H9 (cell line): ENCODE data around the gene ATP13A2. TPM values are rescaled to one million over a fixed set of nuclear protein-coding genes. Genes with fewer than 3 reads are reported as not detected.

Experiments used
- DNase-seq: peaks from one replicate; pipeline ENCODE4 v3.0.0-alpha.2; 2017
- H2AFZ ChIP-seq: one replicate; pipeline ENCODE4 v1.6.1; 2013; ENCODE audit warnings: mild to moderate bottlenecking, low read length, control low read depth, moderate library complexity
- H2AK5ac ChIP-seq: 2 replicates; pipeline ENCODE4 v1.6.1; 2013; ENCODE audit warnings: low read length, control low read depth, mixed read lengths; ENCODE audit not compliant: insufficient read length
- H2BK120ac ChIP-seq: one replicate; pipeline ENCODE4 v1.6.1; 2013; ENCODE audit warnings: low read depth, mild to moderate bottlenecking, low read length, control low read depth, inconsistent platforms; ENCODE audit not compliant: poor library complexity, severe bottlenecking
- H2BK12ac ChIP-seq: 2 replicates; pipeline ENCODE4 v1.6.1; 2013; ENCODE audit warnings: low read length, control low read depth, mixed read lengths, low read depth; ENCODE audit not compliant: insufficient read length
- H2BK15ac ChIP-seq: 2 replicates; pipeline ENCODE4 v1.6.1; 2013; ENCODE audit warnings: low read depth, low read length, control low read depth
- H2BK20ac ChIP-seq: one replicate; pipeline ENCODE4 v1.6.1; 2013; ENCODE audit warnings: low read depth, mild to moderate bottlenecking, low read length, control low read depth, inconsistent platforms; ENCODE audit not compliant: poor library complexity, severe bottlenecking
- H2BK5ac ChIP-seq: 2 replicates; pipeline ENCODE4 v1.6.1; 2013; ENCODE audit warnings: low read length, control low read depth, mixed read lengths; ENCODE audit not compliant: insufficient read length
- H3K14ac ChIP-seq: 2 replicates; pipeline ENCODE4 v1.6.1; 2013; ENCODE audit warnings: low read length, control low read depth; ENCODE audit not compliant: insufficient read depth
- H3K18ac ChIP-seq: 2 replicates; pipeline ENCODE4 v1.6.1; 2013; ENCODE audit warnings: low read depth, mild to moderate bottlenecking, mixed read lengths, low read length, control low read depth; ENCODE audit not compliant: insufficient read length
- H3K23ac ChIP-seq: 2 replicates; pipeline ENCODE4 v1.6.1; 2013; ENCODE audit warnings: low read length, control low read depth, mixed read lengths, low read depth; ENCODE audit not compliant: insufficient read length
- H3K23me2 ChIP-seq: 2 replicates; pipeline ENCODE4 v1.6.1; 2013; ENCODE audit warnings: low read depth, mild to moderate bottlenecking, mixed read lengths, low read length, control low read depth; ENCODE audit not compliant: insufficient read length, poor library complexity, severe bottlenecking
- H3K27ac ChIP-seq: 2 replicates; pipeline ENCODE4 v1.5.1; 2013; ENCODE audit warnings: low read length, control low read depth, mixed read lengths, low read depth; ENCODE audit not compliant: insufficient read length
- H3K27me3 ChIP-seq: 2 replicates; pipeline ENCODE4 v1.6.1; 2013; ENCODE audit warnings: low read length, control low read depth, inconsistent platforms; ENCODE audit not compliant: insufficient read depth
- H3K4ac ChIP-seq: 2 replicates; pipeline ENCODE4 v1.6.1; 2013; ENCODE audit warnings: low read depth, mild to moderate bottlenecking, control low read depth, inconsistent platforms, low read length, moderate library complexity
- H3K4me1 ChIP-seq: 2 replicates; pipeline ENCODE4 v1.6.1; 2013; ENCODE audit warnings: low read length, control low read depth, inconsistent platforms; ENCODE audit not compliant: insufficient read depth
- H3K4me2 ChIP-seq: 2 replicates; pipeline ENCODE4 v1.6.1; 2013; ENCODE audit warnings: low read length, control low read depth, mixed read lengths; ENCODE audit not compliant: insufficient read length, insufficient read depth
- H3K56ac ChIP-seq: 2 replicates; pipeline ENCODE4 v1.6.1; 2013; ENCODE audit warnings: low read depth, mild to moderate bottlenecking, mixed read lengths, low read length, control low read depth; ENCODE audit not compliant: insufficient read length
- H3K79me1 ChIP-seq: 2 replicates; pipeline ENCODE4 v1.6.1; 2013; ENCODE audit warnings: low read depth, mild to moderate bottlenecking, moderate library complexity, low read length, control low read depth, inconsistent platforms; ENCODE audit not compliant: insufficient read depth, poor library complexity, severe bottlenecking
- H3K79me2 ChIP-seq: 2 replicates; pipeline ENCODE4 v1.6.1; 2013; ENCODE audit warnings: low read length, control low read depth, inconsistent platforms; ENCODE audit not compliant: insufficient read depth
- H3K9ac ChIP-seq: 2 replicates; pipeline ENCODE4 v1.6.1; 2013; ENCODE audit warnings: low read length, control low read depth, mixed read lengths; ENCODE audit not compliant: insufficient read length; ENCODE audit errors: extremely low read depth
- H3K9me3 ChIP-seq: one replicate; pipeline ENCODE4 v1.6.1; 2013; ENCODE audit warnings: low read depth, low read length, inconsistent platforms; ENCODE audit not compliant: control insufficient read depth
- H3T11ph ChIP-seq: one replicate; pipeline ENCODE4 v1.6.1; 2013; ENCODE audit warnings: mild to moderate bottlenecking, low read length, control low read depth, inconsistent platforms
- H4K20me1 ChIP-seq: one replicate; pipeline ENCODE4 v1.6.1; 2013; ENCODE audit not compliant: control insufficient read depth, insufficient read length, insufficient read depth
- H4K5ac ChIP-seq: 2 replicates; pipeline ENCODE4 v1.6.1; 2013; ENCODE audit warnings: low read depth, mild to moderate bottlenecking, mixed read lengths, low read length, control low read depth; ENCODE audit not compliant: insufficient read length
- H4K8ac ChIP-seq: replicated peaks from 2 replicates; pipeline ENCODE4 v1.6.1; 2013; ENCODE audit warnings: low read length, control low read depth, mixed read lengths, low read depth; ENCODE audit not compliant: insufficient read length
- H4K91ac ChIP-seq: 2 replicates; pipeline ENCODE4 v1.6.1; 2013; ENCODE audit warnings: low read depth, mild to moderate bottlenecking, moderate library complexity, mixed read lengths, low read length, control low read depth; ENCODE audit not compliant: insufficient read length
- H3K27ac Mint-ChIP-seq, 3 experiments: 2 replicates in 2 of 3; 3 replicates in 1 of 3; pipeline ENCODE4 v1.8.0; 2020 to 2021; ENCODE audit warnings: mixed read lengths in 3 of 3, mild to moderate bottlenecking in 1 of 3, moderate library complexity in 1 of 3
- H3K27me3 Mint-ChIP-seq: 2 replicates; pipeline ENCODE4 v1.8.0; 2021; ENCODE audit warnings: low read depth, mild to moderate bottlenecking, moderate library complexity, mixed read lengths
- H3K36me3 Mint-ChIP-seq, 3 experiments: 2 replicates in 2 of 3; 3 replicates in 1 of 3; pipeline ENCODE4 v1.8.0; 2020 to 2021; ENCODE audit warnings: low read depth in 3 of 3, mixed read lengths in 3 of 3; ENCODE audit not compliant: insufficient read depth in 1 of 3
- H3K4me1 Mint-ChIP-seq, 2 experiments: 2 replicates each; pipeline ENCODE4 v1.8.0; 2020; ENCODE audit warnings: mixed read lengths in 2 of 2
- H3K4me3 Mint-ChIP-seq, 2 experiments: 2 replicates in 1 of 2; 3 replicates in 1 of 2; pipeline ENCODE4 v1.8.0; 2020 to 2021; ENCODE audit warnings: mild to moderate bottlenecking in 2 of 2, mixed read lengths in 2 of 2, moderate library complexity in 1 of 2
- H3K9me3 Mint-ChIP-seq, 2 experiments: 2 replicates in 1 of 2; 3 replicates in 1 of 2; pipeline ENCODE4 v1.8.0; 2020; ENCODE audit warnings: mild to moderate bottlenecking in 2 of 2, mixed read lengths in 2 of 2, moderate library complexity in 1 of 2
- WGBS: extraction: QIAGEN DNeasy Blood & Tissue Kit; methylation state at CpG from one replicate; pipeline ENCODE4 v1.1.7; 2013; ENCODE audit warnings: missing lambda C conversion rate, low lambda C conversion rate, mixed read lengths; ENCODE audit not compliant: insufficient read length; ENCODE audit errors: extremely low coverage; 5-methylcytosine and 5-hydroxymethylcytosine counted together
- total RNA-seq: library from RNA; stranded (reverse); gene quantifications from 2 replicates; pipeline ENCODE4 v1.2.1, GENCODE V29; 2021
- TF ChIP-seq, protein P1 (sequence below): fragments of 200-600 bp; sonication (generic); conservative IDR thresholded peaks from 3 replicates; pipeline ENCODE4 v1.8.0; 2021; ENCODE audit warnings: antibody characterized with exemption, mild to moderate bottlenecking

Gene ATP13A2
- total RNA-seq, 1 experiment from 2014 or later: 53.6 TPM

DNA sequence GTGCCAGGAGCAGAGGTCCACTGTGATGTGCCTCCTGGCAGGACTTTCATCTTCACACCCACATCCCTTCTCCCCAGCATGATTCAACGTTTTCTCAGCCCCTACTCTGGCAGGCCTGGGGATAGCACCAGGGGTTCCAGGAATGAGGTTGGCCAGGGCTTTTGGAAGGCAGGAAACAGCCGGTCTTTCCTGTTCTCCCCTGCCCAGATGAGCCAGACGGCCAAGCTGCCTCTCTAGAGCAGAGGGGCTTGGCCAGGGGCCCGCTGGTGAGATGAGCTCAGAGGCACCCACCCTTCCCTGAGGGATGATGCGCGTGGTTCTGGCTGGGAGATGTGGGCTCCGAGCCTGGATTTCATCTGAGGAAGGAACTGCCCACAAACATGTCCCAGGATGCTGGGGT is 27.0 kb downstream of the ATP13A2 start:
- DNase-seq: no peak
- Histone ChIP-seq H3K4ac (no peak overlapping the region), H2BK12ac (no peak overlapping the region), H3K23ac (no peak overlapping the region), H2AFZ (no peak overlapping the region), H3K14ac (no peak overlapping the region), H3K79me1 (no peaks in the 10 kb centered on the region), H2BK120ac (no peak overlapping the region), H2BK20ac (no peak overlapping the region), H3K4me2 (no peak overlapping the region), H4K5ac (no peak overlapping the region), H2BK5ac (no peak overlapping the region), H4K20me1 (no peaks in the 10 kb centered on the region), H4K91ac (no peak overlapping the region), H3K56ac (no peak overlapping the region), H3K27me3 (no peaks in the 10 kb centered on the region), H3K27ac (no peak overlapping the region), H3K23me2 (peaks cover 2% of the 10 kb centered on the region), H3K9ac (no peak overlapping the region), H3K4me1 (no peaks in the 10 kb centered on the region), H2AK5ac (no peak overlapping the region), H3K9me3 (no peaks in the 10 kb centered on the region), H3T11ph (no peak overlapping the region), H3K79me2 (no peaks in the 10 kb centered on the region), H2BK15ac (no peak overlapping the region), H3K18ac (no peak overlapping the region), H4K8ac (no peak overlapping the region)
- peaks cover 19 to 27% of the 10 kb centered on the region in 2 experiments for H3K4me1 Mint-ChIP-seq
- H3K27ac Mint-ChIP-seq: no peak overlapping the region
- TF ChIP-seq, protein P1, sequence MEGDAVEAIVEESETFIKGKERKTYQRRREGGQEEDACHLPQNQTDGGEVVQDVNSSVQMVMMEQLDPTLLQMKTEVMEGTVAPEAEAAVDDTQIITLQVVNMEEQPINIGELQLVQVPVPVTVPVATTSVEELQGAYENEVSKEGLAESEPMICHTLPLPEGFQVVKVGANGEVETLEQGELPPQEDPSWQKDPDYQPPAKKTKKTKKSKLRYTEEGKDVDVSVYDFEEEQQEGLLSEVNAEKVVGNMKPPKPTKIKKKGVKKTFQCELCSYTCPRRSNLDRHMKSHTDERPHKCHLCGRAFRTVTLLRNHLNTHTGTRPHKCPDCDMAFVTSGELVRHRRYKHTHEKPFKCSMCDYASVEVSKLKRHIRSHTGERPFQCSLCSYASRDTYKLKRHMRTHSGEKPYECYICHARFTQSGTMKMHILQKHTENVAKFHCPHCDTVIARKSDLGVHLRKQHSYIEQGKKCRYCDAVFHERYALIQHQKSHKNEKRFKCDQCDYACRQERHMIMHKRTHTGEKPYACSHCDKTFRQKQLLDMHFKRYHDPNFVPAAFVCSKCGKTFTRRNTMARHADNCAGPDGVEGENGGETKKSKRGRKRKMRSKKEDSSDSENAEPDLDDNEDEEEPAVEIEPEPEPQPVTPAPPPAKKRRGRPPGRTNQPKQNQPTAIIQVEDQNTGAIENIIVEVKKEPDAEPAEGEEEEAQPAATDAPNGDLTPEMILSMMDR: no peak
- peaks cover 9% of the 10 kb centered on the region for H3K27me3 Mint-ChIP-seq
- H3K36me3 Mint-ChIP-seq: peaks cover 5 to 18% (median 10%) of the 10 kb centered on the region in 3 experiments; a peak in 4 of 7 replicates
- WGBS: no CpG with 5 or more reads among the region's 7 CpGs
- no peaks in the 10 kb centered on the region for H3K9me3 Mint-ChIP-seq
- H3K4me3 Mint-ChIP-seq: 0 out of 5 replicates have a peak overlapping the region, but pooled peaks of 1 of the 2 experiments have one; percentile 3
